CD4-positive, alpha-beta T cell (primary cell): ENCODE measurements around the gene DHODH. TPM values are rescaled to one million over a fixed set of nuclear protein-coding genes. Genes with fewer than 3 reads are reported as not detected.

Experiments used
- ATAC-seq: fragments of 200-7000 bp; cut with Tn5 transposase; one replicate; pipeline ENCODE4 v1.10.0; 2022; ENCODE audit warnings: mild to moderate bottlenecking; ENCODE audit not compliant: poor library complexity
- CTCF ChIA-PET: fragments of 350-600 bp; sonication (Branson Sonifier 250); formaldehyde crosslinking; loops from one replicate; lab custom pipeline; 2021; ENCODE audit warnings: antibody characterized with exemption, inconsistent platforms; lab: Charles Lee
- POLR2A ChIA-PET: fragments of 350-600 bp; sonication (Branson Sonifier 250); formaldehyde crosslinking; loops from one replicate; lab custom pipeline; 2021; ENCODE audit warnings: antibody characterized with exemption, inconsistent platforms; lab: Charles Lee
- DNase-seq, 14 experiments: peaks; one replicate each; pipeline ENCODE4 v3.0.0-alpha.2; 2013 to 2020; ENCODE audit warnings: mixed read lengths in 2 of 14
- H3K27ac ChIP-seq, 2 donors: one replicate each; pipeline versions ENCODE4 v1.5.1 to v1.7.0; 2013; ENCODE audit warnings: low read length in 2 of 2, low read depth in 1 of 2, mild to moderate bottlenecking in 1 of 2
- H3K27me3 ChIP-seq, 2 experiments: 1 replicate in 1 of 2; 2 replicates in 1 of 2; pipeline versions ENCODE4 v1.6.1 to v1.7.0; 2013; ENCODE audit warnings: low read length in 2 of 2, control low read depth in 1 of 2, mild to moderate bottlenecking in 1 of 2, moderate library complexity in 1 of 2; ENCODE audit not compliant: insufficient read depth in 2 of 2, control insufficient read depth in 1 of 2
- H3K36me3 ChIP-seq: one replicate; pipeline ENCODE4 v1.6.1; 2013; ENCODE audit warnings: low read length, control low read depth; ENCODE audit not compliant: insufficient read depth
- H3K4me1 ChIP-seq: one replicate; pipeline ENCODE4 v1.6.1; 2013; ENCODE audit warnings: low read length, control low read depth; ENCODE audit not compliant: insufficient read depth
- H3K4me3 ChIP-seq: one replicate; pipeline ENCODE4 v1.5.1; 2013; ENCODE audit warnings: mild to moderate bottlenecking, low read length, moderate library complexity
- H3K9me3 ChIP-seq, 2 experiments: 1 replicate in 1 of 2; 2 replicates in 1 of 2; pipeline versions ENCODE4 v1.6.1 to v1.7.0; 2013; ENCODE audit warnings: low read length in 2 of 2, mild to moderate bottlenecking in 2 of 2, control low read depth in 1 of 2, moderate library complexity in 1 of 2; ENCODE audit not compliant: control insufficient read depth in 1 of 2, insufficient read depth in 1 of 2
- H3K27ac Mint-ChIP-seq: one replicate; pipeline ENCODE4 v1.8.0; 2020; ENCODE audit warnings: mixed read lengths
- H3K27me3 Mint-ChIP-seq: one replicate; pipeline ENCODE4 v1.8.0; 2021; ENCODE audit warnings: mixed read lengths
- H3K36me3 Mint-ChIP-seq: one replicate; pipeline ENCODE4 v1.8.0; 2021; ENCODE audit warnings: low read depth, mixed read lengths
- H3K4me1 Mint-ChIP-seq: one replicate; pipeline ENCODE4 v1.8.0; 2021; ENCODE audit warnings: low read depth, mixed read lengths
- H3K4me3 Mint-ChIP-seq: one replicate; pipeline ENCODE4 v1.8.0; 2020; ENCODE audit warnings: mild to moderate bottlenecking, mixed read lengths
- H3K9me3 Mint-ChIP-seq: one replicate; pipeline ENCODE4 v1.8.0; 2020; ENCODE audit warnings: mixed read lengths
- intact Hi-C, 2 experiments: fragments of 100-400 bp; cut with DNase I in 1 of 2; cut with micrococcal nuclease in 1 of 2; formaldehyde crosslinking; loops; one replicate each; pipeline versions ENCODE4 v1.15.1 to v1.9.0; 2023 to 2025; cut with DNase I, micrococcal nuclease
- total RNA-seq, 174 experiments: library from RNA in 2 of 174; stranded (reverse) in 2 of 174; gene quantifications; one replicate each; pipeline ENCODE4 v1.2.3 and lab custom pipeline; 2021 to 2026
- TF ChIP-seq, protein P1 (sequence below): fragments of 200-600 bp; IDR thresholded peaks from one replicate; pipeline ENCODE4 v1.8.0; 2022; ENCODE audit warnings: antibody characterized with exemption, mild to moderate bottlenecking

DHODH gene
- total RNA-seq, 2 experiments from 2014 or later, result 2.5 to 2.7 TPM

DNA sequence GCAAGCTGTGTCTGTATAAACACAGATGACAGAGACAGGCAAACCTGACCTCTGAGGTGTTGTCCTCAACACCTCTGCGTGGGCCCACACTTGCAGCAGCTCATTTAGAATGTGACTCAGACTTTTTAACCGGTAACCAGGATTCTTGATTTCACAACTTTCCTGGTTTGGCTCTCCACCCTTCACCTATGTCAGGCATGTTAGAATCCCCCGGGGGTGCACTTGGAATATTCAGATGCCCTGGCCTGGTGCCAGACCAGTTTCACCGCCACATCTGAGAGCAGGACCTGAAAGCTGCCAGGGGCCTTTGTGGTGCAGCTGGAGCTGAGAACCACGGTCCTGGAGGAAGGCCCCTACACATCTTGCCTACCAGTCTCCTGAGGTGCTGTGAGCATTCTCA, 4.8 kb downstream of the DHODH start:
- H3K4me3 ChIP-seq, result no peak overlapping the region
- TF ChIP-seq, protein P1, sequence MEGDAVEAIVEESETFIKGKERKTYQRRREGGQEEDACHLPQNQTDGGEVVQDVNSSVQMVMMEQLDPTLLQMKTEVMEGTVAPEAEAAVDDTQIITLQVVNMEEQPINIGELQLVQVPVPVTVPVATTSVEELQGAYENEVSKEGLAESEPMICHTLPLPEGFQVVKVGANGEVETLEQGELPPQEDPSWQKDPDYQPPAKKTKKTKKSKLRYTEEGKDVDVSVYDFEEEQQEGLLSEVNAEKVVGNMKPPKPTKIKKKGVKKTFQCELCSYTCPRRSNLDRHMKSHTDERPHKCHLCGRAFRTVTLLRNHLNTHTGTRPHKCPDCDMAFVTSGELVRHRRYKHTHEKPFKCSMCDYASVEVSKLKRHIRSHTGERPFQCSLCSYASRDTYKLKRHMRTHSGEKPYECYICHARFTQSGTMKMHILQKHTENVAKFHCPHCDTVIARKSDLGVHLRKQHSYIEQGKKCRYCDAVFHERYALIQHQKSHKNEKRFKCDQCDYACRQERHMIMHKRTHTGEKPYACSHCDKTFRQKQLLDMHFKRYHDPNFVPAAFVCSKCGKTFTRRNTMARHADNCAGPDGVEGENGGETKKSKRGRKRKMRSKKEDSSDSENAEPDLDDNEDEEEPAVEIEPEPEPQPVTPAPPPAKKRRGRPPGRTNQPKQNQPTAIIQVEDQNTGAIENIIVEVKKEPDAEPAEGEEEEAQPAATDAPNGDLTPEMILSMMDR, result no peak
- peaks cover 31% of the 10 kb centered on the region for H3K36me3 ChIP-seq
- H3K4me3 Mint-ChIP-seq, result no peak overlapping the region
- no peak overlapping the region for H3K27ac ChIP-seq
- H3K9me3 ChIP-seq, result no peaks in the 10 kb centered on the region
- no peaks in the 10 kb centered on the region for H3K9me3 Mint-ChIP-seq
- H3K27ac Mint-ChIP-seq, result no peak overlapping the region
- DNase-seq, result peak in 1 of 14 experiments; percentile 11
- H3K4me1 ChIP-seq, result peaks cover 20% of the 10 kb centered on the region
- H3K27me3 ChIP-seq, result no peaks in the 10 kb centered on the region
- peaks cover 56% of the 10 kb centered on the region for H3K36me3 Mint-ChIP-seq
- no peaks in the 10 kb centered on the region for H3K27me3 Mint-ChIP-seq
- ChIA-PET POLR2A (no interaction called here), CTCF (no interaction called here)
- ATAC-seq, result no peak
- intact Hi-C loops, result loop anchor here in 1 of 2 experiments (5.0 to 10.0 kb wide), 2 partner anchors 126 to 651 kb away; no protein-coding TSS in a partner anchor
- H3K4me1 Mint-ChIP-seq, result peaks cover 11% of the 10 kb centered on the region

DNA sequence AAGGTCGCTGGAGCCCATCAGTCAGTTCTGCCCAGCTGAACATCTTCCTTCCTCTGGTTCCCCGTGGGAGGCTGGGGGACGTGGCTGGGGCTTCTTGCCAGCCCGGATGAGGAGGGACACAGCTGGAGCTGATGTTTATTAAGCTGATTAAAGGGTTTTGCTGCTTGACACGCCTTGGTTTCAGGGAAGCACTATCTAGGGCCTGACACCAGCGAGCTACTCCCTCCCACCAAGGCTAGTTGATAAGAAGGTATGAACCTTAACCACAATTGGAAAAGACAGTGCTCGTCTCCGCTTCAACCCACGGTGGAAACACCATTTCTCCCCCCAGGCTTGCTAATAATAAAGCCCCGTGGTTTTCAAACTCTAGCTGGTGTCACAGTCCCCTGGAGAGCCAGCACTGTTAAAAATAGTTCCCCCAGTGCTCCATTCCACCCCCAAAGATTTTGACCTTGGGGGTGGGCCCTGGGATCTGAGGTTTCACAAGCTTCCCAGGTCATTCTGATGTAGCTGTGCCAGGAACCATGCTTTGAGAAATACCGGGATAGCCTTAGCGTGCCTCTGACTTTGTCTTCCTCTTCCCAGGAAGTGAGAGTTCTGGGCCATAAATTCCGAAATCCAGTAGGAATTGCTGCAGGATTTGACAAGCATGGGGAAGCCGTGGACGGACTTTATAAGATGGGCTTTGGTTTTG, 5.5 kb downstream of the DHODH start:
- no peaks in the 10 kb centered on the region for H3K27me3 Mint-ChIP-seq
- ATAC-seq (no peak), DNase-seq (no peak)
- TF ChIP-seq, protein P1, result no peak
- no peak overlapping the region for H3K4me3 Mint-ChIP-seq
- H3K27ac Mint-ChIP-seq, result no peak overlapping the region
- intact Hi-C loops, result loop anchor here in 1 of 2 experiments (5.0 to 10.0 kb wide), 2 partner anchors 127 to 651 kb away; no protein-coding TSS in a partner anchor
- H3K36me3 ChIP-seq, result peaks cover 31% of the 10 kb centered on the region
- no peaks in the 10 kb centered on the region for H3K9me3 ChIP-seq
- H3K4me3 ChIP-seq, result no peak overlapping the region
- peaks cover 6% of the 10 kb centered on the region for H3K4me1 Mint-ChIP-seq
- no peak overlapping the region for H3K27ac ChIP-seq
- peaks cover 16% of the 10 kb centered on the region for H3K4me1 ChIP-seq
- ChIA-PET CTCF (no interaction called here), POLR2A (no interaction called here)
- no peaks in the 10 kb centered on the region for H3K27me3 ChIP-seq
- peaks cover 58% of the 10 kb centered on the region for H3K36me3 Mint-ChIP-seq
- no peaks in the 10 kb centered on the region for H3K9me3 Mint-ChIP-seq

DNA sequence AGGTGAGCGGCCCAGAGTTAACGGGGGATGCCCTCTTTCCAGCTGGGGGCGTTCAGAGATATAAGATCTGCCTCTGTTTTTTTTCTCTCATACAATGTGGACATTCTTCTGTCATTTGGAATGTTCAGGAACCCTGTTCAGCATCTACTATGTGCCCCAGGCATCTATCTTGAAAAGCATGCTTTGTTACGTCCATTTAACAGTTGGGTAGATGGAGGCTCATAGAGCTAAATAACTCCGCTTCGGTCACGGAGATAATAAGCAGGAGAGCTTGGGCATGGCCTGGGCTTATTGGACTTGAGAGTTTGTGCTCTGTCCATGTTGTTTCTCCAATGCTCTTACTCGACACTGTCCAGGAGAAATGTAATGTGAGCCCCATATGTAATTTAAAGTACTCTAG, 6.1 kb downstream of the DHODH start:
- Mint-ChIP-seq H3K27ac (no peak overlapping the region), H3K27me3 (no peaks in the 10 kb centered on the region), H3K36me3 (peaks cover 64% of the 10 kb centered on the region), H3K9me3 (no peaks in the 10 kb centered on the region), H3K4me1 (peaks cover 6% of the 10 kb centered on the region), H3K4me3 (no peak overlapping the region)
- Histone ChIP-seq H3K27me3 (no peaks in the 10 kb centered on the region), H3K36me3 (peaks cover 31% of the 10 kb centered on the region), H3K9me3 (no peaks in the 10 kb centered on the region), H3K4me3 (no peak overlapping the region), H3K4me1 (peaks cover 10% of the 10 kb centered on the region), H3K27ac (no peak overlapping the region)
- ATAC-seq (no peak), DNase-seq (no peak)
- POLR2A ChIA-PET, result no interaction called here
- intact Hi-C loops, result loop anchor here in 1 of 2 experiments (5.0 to 10.0 kb wide), 2 partner anchors 127 to 650 kb away; no protein-coding TSS in a partner anchor
- TF ChIP-seq, protein P1, result no peak
- CTCF ChIA-PET, result no interaction called here
